Cardiac fibroblast (primary cell): ENCODE measurements around the gene NUTF2.
A peak's percentile ranks its signal among the peaks of the same experiment; 100 is the strongest.

Source experiments
- DNase-seq, 2 donors: peaks; one replicate each; pipeline versions ENCODE4 v3.0.0 to v3.0.0-alpha.2; 2010; ENCODE audit warnings: low read depth in 2 of 2
- H3K4me3 ChIP-seq, 2 donors: replicated peaks in 1 of 2; 1 replicate in 1 of 2; 2 replicates in 1 of 2; pipeline ENCODE4 v1.5.1; 2011; ENCODE audit warnings: low read depth in 2 of 2, low read length in 2 of 2, mild to moderate bottlenecking in 2 of 2, moderate library complexity in 1 of 2
- TF ChIP-seq, protein P1 (sequence below): IDR thresholded peaks from one replicate; pipeline ENCODE4 v1.5.1; 2011; ENCODE audit warnings: low read depth, mild to moderate bottlenecking, low read length, inconsistent platforms

The NUTF2 gene

DNA sequence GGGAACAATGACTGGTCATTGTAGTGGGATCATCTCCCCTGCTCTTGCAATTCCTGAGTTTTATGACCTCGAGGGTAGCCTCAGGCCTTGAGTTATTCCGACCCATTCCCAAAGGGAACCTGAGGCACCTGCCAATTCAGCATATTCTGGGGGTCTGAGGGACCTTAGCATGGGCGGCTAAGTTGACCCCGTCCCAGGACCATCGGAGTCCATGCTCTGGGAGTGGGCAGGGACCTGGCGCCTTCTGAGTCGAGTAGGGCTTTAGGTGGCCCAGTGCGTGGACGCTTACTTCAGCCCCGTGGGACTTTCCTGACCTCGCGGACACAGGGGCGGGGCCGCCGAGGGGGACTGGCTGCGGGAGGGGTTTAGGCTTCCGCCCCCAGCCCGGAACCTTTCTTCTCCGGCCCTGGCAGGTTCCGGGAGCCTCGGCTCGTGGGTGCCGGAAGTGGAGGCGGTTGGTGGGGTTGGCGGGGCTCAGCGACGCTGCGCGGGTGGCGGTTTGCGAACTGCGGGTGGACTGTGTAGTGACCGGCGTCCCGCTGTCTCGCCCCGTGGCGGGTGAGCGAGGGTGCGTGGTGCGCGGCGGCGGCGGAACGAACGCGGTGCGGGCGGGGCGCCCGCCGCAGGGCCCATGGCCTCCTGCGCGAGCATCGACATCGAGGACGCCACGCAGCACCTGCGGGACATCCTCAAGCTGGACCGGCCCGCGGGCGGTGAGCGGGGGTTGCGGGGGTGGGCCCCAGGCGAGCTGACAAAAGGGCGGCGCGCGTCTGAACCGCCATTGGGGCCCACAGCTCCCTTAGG, 26.1 kb downstream of the NUTF2 start, which contains the start of gene EDC4:
Gene EDC4, plus strand, starts transcription at position 422 of the 804 bp plus-strand sequence. Its CDS starts 210 bp downstream, at position 632.
- TF ChIP-seq, protein P1, sequence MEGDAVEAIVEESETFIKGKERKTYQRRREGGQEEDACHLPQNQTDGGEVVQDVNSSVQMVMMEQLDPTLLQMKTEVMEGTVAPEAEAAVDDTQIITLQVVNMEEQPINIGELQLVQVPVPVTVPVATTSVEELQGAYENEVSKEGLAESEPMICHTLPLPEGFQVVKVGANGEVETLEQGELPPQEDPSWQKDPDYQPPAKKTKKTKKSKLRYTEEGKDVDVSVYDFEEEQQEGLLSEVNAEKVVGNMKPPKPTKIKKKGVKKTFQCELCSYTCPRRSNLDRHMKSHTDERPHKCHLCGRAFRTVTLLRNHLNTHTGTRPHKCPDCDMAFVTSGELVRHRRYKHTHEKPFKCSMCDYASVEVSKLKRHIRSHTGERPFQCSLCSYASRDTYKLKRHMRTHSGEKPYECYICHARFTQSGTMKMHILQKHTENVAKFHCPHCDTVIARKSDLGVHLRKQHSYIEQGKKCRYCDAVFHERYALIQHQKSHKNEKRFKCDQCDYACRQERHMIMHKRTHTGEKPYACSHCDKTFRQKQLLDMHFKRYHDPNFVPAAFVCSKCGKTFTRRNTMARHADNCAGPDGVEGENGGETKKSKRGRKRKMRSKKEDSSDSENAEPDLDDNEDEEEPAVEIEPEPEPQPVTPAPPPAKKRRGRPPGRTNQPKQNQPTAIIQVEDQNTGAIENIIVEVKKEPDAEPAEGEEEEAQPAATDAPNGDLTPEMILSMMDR = no peak
- peak within 1 kb of the TSS; percentile 91 to 93 for H3K4me3 ChIP-seq
- peak; percentile 83 for DNase-seq

- peak; percentile 16 to 24 for DNase-seq
- peak overlapping the region; percentile 91 to 93 for H3K4me3 ChIP-seq
- TF ChIP-seq, protein P1 = no peak
Observed at GRCh38 chr16:67873435-67874370, 27.0 kb downstream of the NUTF2 start.

- TF ChIP-seq, protein P1 = no peak
- no peak for DNase-seq
- peak overlapping the region; percentile 91 to 93 for H3K4me3 ChIP-seq
Observed at GRCh38 chr16:67874372-67874771, 27.6 kb downstream of the NUTF2 start.

DNA sequence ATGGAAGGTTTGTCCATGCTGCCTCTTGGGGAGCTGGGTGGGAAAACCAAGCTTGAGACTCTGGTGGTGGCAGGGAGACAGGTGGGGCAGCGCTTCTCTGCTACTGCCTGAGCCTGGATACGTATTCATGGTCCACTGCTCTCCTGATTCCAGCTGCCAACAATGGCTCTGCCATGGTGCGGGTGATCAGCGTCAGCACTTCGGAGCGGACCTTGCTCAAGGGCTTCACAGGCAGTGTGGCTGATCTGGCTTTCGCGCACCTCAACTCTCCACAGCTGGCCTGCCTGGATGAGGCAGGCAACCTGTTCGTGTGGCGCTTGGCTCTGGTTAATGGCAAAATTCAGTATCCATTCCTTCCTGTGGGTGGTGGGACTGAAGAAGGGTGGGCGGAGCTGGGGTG, 30.3 kb downstream of the NUTF2 start:
- TF ChIP-seq, protein P1 = no peak
- H3K4me3 ChIP-seq = no peak overlapping the region
- DNase-seq = no peak

- TF ChIP-seq, protein P1 = no peak
- no peak overlapping the region for H3K4me3 ChIP-seq
- no peak for DNase-seq
Observed at GRCh38 chr16:67878232-67878631, 31.5 kb downstream of the NUTF2 start.

GRCh38 chr16:67878846-67879245, 32.1 kb downstream of the NUTF2 start:
- no peak for DNase-seq
- no peak overlapping the region for H3K4me3 ChIP-seq
- TF ChIP-seq, protein P1 = no peak
